GM21360 (cell line): Measurements from ENCODE around the gene NACA2.
"Not testable (repeated sequence)": the region's sequence is repeated elsewhere in the genome, so short reads cannot be mapped to it uniquely, and the experiment has no call there.

ENCODE experiments used
- ATAC-seq: cut with Tn5 transposase; IDR thresholded peaks from one replicate; pipeline ENCODE4 v1.9.1; 2021; ENCODE audit warnings: mild to moderate bottlenecking, moderate library complexity; ENCODE audit not compliant: unreplicated experiment

The NACA2 gene

GRCh38 chr17:61600621-61601020 lies 9.6 kb upstream of the NACA2 start:
- no peak for ATAC-seq

DNA sequence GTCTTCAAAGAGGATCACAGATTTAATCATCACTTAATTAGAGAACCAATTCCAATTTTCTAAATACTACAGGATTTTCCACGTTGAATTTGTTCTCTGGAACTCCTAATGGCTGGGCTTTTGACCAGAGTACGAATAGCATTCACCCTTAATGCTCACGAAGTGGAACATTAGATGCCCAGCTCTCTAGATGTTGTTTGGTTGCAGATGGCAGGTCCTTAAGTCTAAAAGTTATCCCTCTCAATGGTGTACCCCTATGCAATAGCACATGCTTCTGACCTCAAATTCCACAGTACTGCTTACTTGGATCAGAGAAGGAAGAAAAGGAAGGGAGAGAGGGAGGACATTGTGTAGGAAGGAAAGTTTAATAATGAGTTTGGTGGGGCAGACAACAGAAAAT lies 8.6 kb upstream of the NACA2 start:
- no peak for ATAC-seq

GRCh38 chr17:61598014-61598413 lies 7.0 kb upstream of the NACA2 start:
- no peak for ATAC-seq

- ATAC-seq = no peak
Observed at GRCh38 chr17:61597607-61598006, 6.6 kb upstream of the NACA2 start.

- no peak for ATAC-seq
Observed at GRCh38 chr17:61595418-61596186, 4.6 kb upstream of the NACA2 start.

GRCh38 chr17:61594294-61594825 lies 3.3 kb upstream of the NACA2 start:
- no peak for ATAC-seq

GRCh38 chr17:61593426-61593825 lies 2.4 kb upstream of the NACA2 start:
- no peak for ATAC-seq

DNA sequence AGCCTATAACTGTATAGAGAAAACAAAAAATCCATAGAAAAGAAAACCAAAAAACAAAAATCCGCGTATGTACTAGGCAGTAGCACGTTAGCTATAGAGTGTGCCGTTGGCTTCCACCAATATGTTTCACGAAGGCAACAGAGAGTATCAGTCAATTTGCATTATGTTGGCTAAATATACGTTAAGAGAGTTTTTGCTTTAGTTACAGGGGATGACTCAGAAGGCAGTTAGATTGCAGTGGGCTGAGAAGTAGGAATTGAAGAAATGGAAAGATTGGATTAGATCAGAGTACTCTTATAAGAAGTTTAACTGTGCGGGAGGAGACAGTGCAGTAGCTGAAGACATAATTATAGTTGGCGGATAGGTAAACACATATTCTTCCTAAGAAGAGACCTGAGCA lies 911 bp upstream of the NACA2 start:
- no peak for ATAC-seq

DNA sequence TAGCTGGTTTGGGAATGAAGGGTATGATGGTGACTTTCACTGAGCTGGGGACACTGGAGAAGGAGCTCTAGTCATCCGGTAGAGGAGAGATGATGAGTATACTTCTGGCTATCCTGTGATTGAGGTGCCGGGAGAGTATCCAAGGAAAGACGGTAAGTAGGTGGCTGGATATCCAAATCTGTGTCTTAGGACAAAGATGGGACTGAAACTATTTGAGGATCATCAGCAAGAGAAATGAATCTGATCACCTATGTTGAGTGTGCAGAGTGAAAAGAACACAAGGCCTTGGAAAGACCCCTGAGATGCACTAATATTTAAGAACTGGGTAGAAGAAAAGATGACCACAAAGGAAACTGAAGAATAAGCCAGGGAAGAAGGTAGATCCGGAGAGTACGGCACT lies 1.0 kb downstream of the NACA2 start:
- no peak for ATAC-seq

DNA sequence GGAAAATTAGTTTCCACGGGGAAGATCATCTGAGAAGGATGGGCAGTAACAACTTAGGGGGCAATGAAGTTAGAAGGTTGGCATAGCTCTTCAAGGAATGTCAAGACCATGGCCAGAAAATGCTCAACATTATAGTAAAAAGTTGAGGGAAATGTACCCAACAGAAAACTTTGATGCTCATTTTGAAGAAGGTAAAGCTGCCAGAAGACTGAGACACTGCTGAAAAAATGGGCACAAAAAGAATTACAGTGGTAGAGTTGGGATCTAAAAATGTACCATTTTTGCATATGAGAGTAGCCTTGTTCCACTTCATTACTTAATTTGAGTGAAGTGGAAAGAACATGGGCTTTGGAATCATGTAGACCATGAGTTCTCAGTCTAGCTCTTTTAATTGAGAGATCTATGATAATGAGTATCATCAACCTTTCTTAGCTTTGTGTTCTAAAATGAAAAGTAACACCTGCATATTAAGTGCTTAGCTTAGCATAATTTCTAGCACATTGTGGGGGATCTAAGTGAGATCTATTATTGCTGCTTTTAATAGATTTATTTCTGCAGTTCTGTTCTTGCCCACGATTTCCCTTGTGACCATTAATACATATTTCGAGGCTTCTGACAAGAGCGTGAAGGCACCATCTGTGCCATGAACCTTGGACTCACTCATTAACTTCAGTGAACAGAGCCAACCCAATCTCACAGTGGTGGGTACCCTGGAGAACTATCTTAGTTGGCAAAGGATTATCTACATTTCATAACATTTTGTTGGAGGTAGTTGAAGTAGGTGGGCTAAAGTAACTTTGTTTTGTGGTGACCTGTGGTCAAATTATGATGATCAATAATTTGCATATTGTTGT lies 3.0 kb downstream of the NACA2 start:
- no peak for ATAC-seq

DNA sequence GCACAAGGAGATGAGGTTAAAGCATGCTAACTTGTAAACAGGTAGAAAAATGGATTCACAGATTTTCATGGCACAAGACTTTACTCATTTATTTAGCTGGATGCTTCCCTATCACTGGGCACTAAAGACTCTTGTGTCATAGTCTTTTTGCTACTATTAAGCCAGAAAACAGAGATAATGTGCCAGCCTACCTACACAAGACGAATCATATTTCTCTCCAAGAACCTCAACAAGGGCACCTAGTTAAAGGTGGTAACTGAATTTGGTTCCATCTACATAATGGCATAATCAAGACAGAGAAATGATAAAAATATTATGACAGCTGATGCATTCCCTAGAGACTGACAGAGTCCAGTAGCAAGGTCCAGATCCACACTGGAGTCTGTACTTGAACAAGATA lies 3.8 kb downstream of the NACA2 start:
- ATAC-seq = no peak

GRCh38 chr17:61586622-61587021 lies 4.4 kb downstream of the NACA2 start:
- ATAC-seq = not testable (repeated sequence)

- ATAC-seq = no peak
Observed at GRCh38 chr17:61586031-61586566, 4.9 kb downstream of the NACA2 start.

- ATAC-seq = no peak
Observed at GRCh38 chr17:61584866-61585265, 6.2 kb downstream of the NACA2 start.

GRCh38 chr17:61584266-61584665 lies 6.8 kb downstream of the NACA2 start:
- no peak for ATAC-seq

GRCh38 chr17:61583660-61584264 lies 7.3 kb downstream of the NACA2 start:
- no peak for ATAC-seq

- ATAC-seq = no peak
Observed at GRCh38 chr17:61583242-61583641, 7.8 kb downstream of the NACA2 start.

DNA sequence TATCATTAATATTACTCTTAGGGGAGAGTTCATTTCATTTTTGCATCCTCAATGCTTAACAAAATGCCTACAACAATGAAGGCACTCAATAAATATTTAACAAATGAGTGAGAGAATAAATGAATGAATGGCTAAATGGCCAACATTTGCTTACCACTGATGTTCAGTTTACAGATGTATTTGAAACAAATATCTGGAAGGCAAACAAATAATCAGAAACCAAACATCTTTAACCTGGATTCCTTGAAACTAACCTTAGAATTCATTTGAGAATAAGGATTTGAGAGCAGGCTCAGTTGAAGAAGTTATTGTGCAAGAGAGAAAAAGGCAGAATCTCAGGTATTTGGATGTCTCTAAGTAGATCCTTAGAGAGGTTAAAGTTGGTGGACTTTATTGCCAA lies 8.4 kb downstream of the NACA2 start:
- no peak for ATAC-seq

DNA sequence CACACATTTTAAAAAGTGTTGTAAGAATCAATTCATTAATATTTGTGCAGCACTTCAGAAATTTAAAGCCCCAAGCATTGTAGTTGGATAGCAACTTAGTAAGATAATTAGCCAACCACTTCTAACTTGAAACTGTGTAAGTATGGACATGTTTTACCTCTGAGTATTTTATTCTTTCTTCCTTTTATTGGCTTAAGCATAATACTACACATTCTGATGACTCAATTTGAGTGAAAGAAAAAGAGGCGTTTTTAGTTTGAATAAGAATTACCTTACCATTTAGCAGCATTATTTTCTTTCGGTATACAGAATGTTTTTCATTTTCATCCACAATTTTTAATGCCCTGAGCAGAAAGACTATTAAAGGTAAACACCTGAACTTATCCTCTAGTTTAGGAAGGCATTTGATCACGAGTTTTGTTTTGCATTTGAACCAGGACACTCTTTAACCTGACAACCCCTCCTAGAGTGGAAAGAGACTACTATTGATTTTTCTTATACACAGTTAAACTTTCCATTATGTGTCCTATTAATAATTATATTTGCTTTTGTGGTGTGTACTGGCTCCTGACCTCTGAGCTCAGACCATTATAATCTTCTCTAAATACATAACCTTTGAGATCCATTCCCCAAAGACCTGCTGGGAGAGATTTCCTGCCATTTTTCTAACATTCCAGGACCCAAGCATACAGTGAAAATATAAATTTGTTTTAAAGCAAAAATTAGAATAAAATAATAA lies 9.2 kb downstream of the NACA2 start:
- ATAC-seq = no peak

DNA sequence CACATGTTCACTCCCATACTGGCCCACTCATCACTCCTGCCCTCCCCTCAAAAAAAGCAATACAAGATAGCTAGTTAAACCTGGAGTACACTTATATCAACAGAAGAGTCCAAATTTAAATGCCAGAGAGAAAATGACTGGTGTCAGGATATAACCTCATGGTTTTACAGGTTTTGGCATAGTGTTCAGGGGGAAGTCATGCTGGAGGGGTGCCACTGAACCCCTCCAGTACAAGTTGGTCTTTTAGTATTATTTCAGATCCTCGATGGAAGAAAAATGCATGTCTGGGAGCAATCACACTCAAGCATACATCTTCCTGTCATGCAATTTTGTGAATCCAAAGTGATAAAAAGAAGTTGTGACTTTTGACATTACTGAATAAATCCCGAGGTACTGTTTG lies 10.5 kb downstream of the NACA2 start:
- no peak for ATAC-seq

DNA sequence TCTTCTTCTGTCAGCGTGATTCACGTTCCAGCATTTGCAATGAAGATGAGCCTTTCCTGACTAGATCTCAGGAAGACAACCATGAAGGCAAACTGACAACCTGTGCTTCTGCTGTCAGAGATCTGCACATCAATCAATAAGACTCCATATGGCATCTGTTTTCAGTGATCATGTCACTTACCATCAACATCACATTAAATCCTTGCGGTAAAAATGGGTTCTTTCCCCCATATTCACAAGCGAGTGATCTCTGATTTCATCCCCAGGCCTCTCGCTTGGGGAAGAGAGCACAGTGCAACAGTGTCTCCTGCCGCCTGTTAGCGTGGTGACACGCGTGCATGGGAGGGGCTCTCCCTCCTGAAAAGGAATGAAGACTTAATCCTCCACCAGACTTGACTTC lies 11.1 kb downstream of the NACA2 start:
- ATAC-seq = no peak
